ENCODE data around the gene ZNF784.

Gene ZNF784

DNA sequence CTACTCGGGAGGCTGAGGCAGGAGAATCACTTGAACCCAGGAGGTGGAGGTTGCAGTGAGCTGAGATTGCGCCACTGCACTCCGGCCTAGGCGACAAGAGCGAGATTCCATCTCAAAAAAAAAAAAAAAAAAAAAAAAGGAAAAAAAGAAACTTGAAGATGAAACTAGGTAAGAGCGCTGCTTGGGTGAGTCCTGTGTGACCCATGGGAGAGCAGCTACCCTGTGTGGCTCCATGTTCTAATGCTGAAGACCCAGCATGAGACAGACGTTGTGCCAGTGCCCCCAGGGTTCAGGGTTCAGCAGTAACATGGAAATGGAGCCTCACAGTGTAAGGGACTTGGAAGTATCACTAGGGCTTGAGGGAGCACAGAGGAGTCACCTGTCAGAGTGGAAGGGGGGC is 5.9 kb downstream of the ZNF784 start:
- no peak for DNase-seq

DNA sequence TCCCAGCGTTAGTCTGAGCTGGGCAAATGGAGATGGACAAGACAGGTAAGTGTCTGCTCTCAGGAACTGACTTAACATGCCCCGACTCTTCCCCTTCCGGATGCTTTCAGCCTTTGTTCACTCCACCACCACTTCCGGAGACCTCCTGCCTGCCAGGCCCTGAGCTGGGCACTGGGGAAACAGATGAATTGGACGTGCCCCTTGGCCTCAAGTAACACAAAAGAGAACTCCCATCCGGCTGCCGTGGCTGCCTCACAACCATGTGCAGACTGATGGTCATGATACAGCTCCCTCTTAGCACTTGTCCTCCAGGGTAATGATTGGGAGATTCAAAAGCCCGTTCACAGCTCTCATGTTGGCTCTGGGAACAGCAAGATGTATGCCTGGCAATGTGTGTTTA is 6.9 kb downstream of the ZNF784 start:
- no peak for DNase-seq

DNA sequence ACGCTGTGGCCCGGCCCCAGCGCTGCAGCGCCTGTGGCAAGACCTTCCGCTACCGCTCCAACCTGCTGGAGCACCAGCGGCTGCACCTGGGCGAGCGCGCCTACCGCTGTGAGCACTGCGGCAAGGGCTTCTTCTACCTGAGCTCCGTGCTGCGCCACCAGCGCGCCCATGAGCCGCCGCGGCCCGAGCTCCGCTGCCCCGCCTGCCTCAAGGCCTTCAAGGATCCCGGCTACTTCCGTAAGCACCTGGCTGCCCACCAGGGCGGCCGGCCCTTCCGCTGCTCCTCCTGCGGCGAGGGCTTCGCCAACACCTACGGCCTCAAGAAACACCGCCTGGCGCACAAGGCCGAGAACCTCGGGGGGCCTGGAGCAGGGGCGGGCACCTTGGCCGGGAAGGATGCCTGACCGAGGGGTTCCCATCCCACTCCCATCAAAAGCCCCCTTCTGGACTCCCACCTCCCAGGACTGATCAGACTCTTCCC is 7.9 kb downstream of the ZNF784 start:
- DNase-seq, result no peak

DNA sequence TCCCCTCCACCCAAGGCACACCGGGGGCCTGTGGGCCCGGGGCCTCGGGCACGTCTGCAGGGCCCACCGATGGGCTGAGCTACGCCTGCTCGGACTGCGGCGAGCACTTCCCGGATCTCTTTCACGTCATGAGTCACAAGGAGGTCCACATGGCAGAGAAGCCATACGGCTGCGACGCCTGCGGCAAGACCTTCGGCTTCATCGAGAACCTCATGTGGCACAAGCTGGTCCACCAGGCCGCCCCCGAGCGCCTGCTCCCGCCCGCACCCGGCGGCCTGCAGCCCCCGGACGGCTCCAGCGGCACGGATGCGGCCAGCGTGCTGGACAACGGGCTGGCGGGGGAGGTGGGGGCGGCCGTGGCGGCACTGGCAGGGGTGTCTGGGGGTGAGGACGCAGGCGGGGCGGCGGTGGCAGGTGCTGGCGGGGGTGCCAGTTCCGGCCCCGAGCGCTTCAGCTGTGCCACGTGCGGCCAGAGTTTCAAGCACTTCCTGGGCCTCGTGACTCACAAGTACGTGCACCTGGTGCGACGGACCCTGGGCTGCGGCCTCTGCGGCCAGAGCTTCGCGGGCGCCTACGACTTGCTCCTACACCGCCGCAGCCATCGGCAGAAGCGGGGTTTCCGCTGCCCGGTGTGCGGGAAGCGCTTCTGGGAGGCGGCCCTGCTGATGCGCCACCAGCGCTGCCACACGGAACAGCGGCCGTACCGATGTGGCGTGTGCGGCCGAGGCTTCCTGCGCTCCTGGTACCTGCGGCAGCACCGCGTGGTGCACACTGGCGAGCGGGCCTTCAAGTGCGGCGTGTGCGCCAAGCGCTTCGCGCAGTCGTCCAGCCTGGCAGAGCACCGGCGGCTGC is 8.6 kb downstream of the ZNF784 start:
- no peak for DNase-seq

DNA sequence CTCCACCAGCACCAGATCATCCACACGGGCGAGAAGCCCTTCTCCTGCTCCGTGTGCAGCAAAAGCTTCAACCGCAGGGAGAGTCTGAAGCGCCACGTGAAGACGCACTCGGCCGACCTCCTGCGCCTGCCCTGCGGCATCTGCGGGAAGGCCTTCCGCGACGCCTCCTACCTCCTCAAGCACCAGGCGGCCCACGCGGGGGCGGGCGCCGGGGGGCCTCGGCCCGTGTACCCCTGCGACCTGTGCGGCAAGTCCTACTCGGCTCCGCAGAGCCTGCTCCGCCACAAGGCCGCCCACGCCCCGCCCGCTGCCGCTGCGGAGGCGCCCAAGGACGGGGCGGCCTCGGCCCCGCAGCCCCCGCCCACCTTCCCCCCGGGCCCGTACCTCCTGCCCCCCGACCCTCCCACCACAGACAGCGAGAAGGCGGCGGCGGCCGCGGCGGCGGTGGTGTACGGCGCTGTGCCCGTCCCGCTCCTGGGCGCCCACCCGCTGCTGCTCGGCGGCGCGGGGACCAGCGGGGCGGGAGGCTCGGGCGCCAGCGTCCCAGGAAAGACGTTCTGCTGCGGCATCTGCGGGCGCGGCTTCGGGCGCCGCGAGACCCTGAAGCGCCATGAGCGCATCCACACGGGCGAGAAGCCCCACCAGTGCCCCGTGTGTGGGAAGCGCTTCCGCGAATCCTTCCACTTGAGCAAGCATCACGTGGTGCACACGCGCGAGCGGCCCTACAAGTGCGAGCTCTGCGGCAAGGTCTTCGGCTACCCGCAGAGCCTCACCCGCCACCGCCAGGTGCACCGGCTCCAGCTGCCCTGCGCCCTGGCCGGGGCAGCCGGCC is 9.4 kb downstream of the ZNF784 start:
- no peak for DNase-seq

GRCh38 chr19:55613930-55614710 is 10.2 kb downstream of the ZNF784 start:
- DNase-seq, result no peak

GRCh38 chr19:55613396-55613795 is 11.0 kb downstream of the ZNF784 start:
- DNase-seq, result no peak

- no peak for DNase-seq
Observed at GRCh38 chr19:55611983-55612645, 12.3 kb downstream of the ZNF784 start.

DNA sequence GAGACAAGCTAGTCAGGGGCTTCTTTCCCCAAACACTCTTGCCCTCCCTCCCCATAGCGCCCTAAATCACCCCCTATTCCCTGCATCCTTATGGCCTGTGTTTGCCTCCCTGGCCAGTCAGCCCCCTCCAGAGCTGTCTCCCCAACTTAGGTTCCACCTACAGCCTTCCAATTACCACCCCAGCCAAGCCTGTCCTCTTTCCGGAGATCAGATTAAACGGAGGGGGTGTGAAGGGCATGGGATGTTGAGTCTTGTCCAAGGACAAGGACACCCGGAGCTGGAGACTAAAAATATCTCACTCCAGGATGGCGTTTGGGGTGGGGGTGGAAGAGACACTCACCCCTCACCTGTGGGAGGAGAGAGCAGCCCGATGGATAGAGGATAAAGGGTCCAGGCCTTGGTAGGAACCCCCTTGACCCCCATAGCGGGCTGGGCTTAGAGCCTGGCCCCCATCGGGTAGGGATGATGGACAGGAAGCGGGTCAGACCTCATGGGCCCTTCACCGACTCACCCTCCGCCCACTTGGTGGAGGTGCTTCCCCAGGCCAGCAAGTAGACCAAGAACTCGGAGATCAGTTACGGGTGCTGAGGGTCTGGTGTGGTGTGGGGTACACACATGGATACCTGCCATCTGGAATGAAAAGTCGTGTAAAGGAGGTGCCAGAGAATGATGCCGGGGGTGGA is 12.9 kb downstream of the ZNF784 start:
- no peak for DNase-seq

GRCh38 chr19:55609326-55609725 is 15.0 kb downstream of the ZNF784 start:
- no peak for DNase-seq

DNA sequence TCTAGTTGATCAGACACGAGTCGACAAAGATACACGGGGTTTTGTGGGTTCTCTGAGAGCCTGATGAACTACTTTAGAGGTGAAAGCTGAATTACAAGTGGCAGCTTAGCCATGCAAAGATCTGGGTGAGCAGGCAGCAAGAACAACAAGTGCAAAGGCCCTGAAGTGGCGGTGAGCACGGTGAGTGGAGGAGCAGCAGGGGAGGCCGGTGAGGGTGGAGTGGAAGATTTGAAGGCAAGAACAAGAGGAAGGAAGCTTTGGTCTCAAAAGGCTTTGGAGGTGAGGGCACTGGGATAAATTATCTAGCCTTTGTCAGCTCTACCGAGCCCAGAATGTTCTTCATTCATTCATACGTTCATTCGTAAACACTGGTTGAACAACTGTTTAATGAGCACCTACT is 17.5 kb downstream of the ZNF784 start:
- no peak for DNase-seq

DNA sequence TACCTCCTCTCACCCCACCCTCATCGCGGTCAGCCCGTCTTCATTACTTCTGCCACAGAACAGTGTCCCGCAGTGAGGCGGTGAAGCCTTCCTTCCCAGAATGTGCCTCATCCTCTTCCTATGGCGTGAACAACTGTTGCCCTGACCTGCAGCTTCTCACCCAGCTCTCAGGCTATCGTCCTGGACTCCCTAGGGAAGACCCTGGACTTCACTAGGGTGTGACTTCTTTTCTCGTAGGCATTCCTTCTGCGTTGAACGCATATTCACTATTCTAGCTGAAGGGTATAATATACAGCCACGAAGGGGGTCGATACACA is 17.9 kb downstream of the ZNF784 start:
- DNase-seq, result no peak

GRCh38 chr19:55605637-55606470 is 18.5 kb downstream of the ZNF784 start, which contains the start of gene ZNF865:
Gene ZNF865, plus strand, starts transcription at chr19:55605647. Its CDS starts 7,972 bp downstream, at chr19:55613619.
- peak; percentile 87 for DNase-seq

- peak; percentile 94 for DNase-seq
Observed at GRCh38 chr19:55605207-55605636, 19.1 kb downstream of the ZNF784 start.

- no peak for DNase-seq
Observed at GRCh38 chr19:55603581-55604292, 20.6 kb downstream of the ZNF784 start.

GRCh38 chr19:55603115-55603514 is 21.3 kb downstream of the ZNF784 start:
- DNase-seq, result no peak

DNA sequence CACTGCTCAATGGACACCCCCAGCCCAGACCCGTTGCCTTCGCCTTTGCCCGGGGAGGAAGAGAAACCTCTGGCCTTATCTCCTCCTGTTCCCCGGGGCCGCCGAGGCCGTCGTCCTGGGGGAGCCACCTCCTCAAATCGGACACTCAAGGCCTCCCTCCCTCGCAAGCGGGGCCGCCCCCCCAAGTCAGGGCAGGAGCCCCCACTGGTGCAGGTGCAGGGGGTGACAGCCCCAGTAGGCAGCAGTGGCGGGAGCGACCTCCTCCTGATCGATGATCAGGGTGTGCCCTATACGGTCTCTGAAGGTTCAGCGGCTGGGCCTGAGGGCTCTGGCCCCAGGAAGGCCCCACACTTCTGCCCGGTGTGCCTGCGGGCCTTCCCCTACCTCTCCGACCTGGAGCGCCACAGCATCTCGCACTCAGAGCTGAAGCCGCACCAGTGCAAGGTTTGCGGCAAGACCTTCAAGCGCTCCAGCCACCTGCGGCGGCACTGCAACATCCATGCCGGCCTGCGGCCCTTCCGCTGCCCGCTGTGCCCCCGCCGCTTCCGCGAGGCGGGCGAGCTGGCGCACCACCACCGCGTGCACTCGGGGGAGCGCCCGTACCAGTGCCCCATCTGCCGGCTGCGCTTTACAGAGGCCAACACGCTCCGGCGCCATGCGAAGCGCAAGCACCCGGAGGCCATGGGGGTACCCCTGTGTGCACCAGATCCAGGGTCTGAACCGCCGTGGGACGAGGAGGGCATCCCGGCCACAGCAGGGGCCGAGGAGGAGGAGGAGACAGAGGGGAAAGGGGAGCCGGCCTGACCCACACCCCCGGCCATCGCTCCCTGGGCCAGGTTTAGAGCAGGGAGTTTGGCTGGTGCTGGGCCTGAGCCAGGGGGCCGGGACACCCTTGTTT is 22.0 kb downstream of the ZNF784 start:
- DNase-seq, result no peak

DNA sequence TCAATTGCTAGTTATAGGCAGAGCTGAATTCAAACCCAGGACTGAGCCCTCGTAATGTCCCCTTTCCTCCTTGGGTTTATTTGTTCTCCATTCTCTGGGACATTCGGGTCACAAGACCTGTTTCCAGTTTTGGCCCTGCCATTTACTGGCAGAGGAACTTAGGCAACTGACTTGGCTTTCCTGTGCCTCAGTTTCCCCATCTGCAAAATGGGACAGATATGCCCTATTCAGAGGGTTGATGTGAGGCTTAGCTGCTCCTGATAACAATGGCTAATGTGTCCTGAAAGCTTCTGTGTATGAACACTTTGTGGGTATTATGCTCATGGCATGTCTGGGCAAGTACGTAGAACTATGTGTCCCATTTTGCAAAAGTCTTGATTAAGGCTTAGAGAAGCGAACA is 23.3 kb downstream of the ZNF784 start:
- DNase-seq, result no peak

GRCh38 chr19:55600662-55601028 is 23.7 kb downstream of the ZNF784 start:
- no peak for DNase-seq
